Mucosa of rectum (tissue), 2 donors: ENCODE data around the gene HMX2.

ENCODE experiments used
- H3K27ac ChIP-seq, 2 donors: one replicate each; pipeline ENCODE4 v1.7.0; 2013; ENCODE audit warnings: inconsistent platforms in 2 of 2, low read depth in 2 of 2, low read length in 2 of 2
- H3K27me3 ChIP-seq, 2 donors: one replicate each; pipeline ENCODE4 v1.7.0; 2013; ENCODE audit warnings: low read length in 2 of 2; ENCODE audit not compliant: control insufficient read depth in 2 of 2, insufficient read depth in 2 of 2
- H3K36me3 ChIP-seq, 2 donors: one replicate each; pipeline ENCODE4 v1.7.0; 2013; ENCODE audit warnings: low read length in 2 of 2; ENCODE audit not compliant: control insufficient read depth in 2 of 2, insufficient read depth in 2 of 2
- H3K4me1 ChIP-seq, 2 donors: one replicate each; pipeline ENCODE4 v1.7.0; 2013; ENCODE audit warnings: low read length in 2 of 2, mild to moderate bottlenecking in 1 of 2; ENCODE audit not compliant: control insufficient read depth in 2 of 2, insufficient read depth in 2 of 2
- H3K4me3 ChIP-seq, 2 donors: one replicate each; pipeline ENCODE4 v1.7.0; 2013; ENCODE audit warnings: low read length in 2 of 2
- H3K9ac ChIP-seq, 2 donors: one replicate each; pipeline ENCODE4 v1.7.0; 2013; ENCODE audit warnings: low read length in 2 of 2, low read depth in 1 of 2, mild to moderate bottlenecking in 1 of 2
- H3K9me3 ChIP-seq, 2 donors: one replicate each; pipeline ENCODE4 v1.7.0; 2013; ENCODE audit warnings: low read length in 2 of 2; ENCODE audit not compliant: control insufficient read depth in 2 of 2
- donor health status: healthy.
- donor health status: Normal muscosa, but diverticular disease.

HMX2 gene

DNA sequence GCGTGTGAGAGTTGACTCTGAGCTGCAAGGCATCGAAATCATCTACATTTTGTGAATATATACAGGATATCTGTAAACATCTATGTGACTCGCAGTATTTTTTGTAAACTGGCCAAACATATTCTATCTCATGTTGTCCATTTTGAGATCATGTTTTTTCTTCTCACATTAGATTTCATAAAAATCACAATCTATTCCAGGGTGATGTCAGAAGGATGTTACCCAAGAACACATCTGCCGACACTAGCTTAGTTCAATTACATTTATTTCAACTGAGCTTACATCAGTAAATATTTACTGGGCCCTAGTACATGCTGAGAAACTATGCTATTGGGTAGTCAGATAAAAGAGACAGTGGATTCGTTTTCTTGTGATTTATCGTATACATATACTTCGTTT is 3.8 kb downstream of the HMX2 start:
- Histone ChIP-seq H3K27me3 (peaks cover 48 to 51% of the 10 kb centered on the region in 2 donors), H3K36me3 (peaks cover 5 to 9% of the 10 kb centered on the region in 2 donors), H3K4me3 (no peak overlapping the region)

DNA sequence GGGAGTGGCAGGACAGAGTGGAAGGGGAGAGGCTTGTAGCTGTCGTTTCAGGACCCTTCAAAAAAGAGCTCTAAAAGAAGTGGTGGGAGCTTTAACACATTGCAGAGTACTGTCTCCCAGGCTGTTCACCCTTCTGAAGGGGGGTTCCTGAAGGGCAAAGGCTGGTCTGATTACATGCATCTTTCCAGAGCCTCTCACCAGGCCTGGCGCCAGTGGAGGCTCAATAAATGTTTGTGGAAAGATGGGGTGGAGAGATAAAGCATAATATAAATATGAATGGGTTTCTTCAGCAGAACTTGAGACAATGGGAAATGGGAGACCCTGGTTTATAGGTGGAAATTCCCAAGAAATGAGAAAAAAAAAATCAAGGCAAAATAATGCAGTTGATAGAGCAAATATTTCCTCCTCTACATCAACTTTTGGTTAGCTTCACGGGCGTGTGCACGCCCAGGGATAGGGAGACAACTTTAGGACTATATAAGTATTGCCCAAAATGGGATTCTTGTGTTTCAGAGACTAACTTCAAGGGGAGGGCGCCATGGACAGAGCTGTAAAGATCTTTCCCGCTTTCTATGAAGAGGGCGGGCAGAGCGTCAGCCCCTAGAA is 5.7 kb downstream of the HMX2 start:
- H3K9me3 ChIP-seq: no peaks in the 10 kb centered on the region
- H3K4me1 ChIP-seq: peaks cover 24 to 31% of the 10 kb centered on the region in 2 donors
- H3K4me3 ChIP-seq: peak overlapping the region; percentile 41 to 51
- no peak overlapping the region for H3K9ac ChIP-seq
- peaks cover 14 to 19% of the 10 kb centered on the region in 2 donors for H3K36me3 ChIP-seq
- H3K27ac ChIP-seq: no peak overlapping the region
- H3K27me3 ChIP-seq: peaks cover 38 to 40% of the 10 kb centered on the region in 2 donors

More for the DNA sequence above, 3.8 kb downstream of the HMX2 start:
- no peak overlapping the region for H3K27ac ChIP-seq
- H3K9me3 ChIP-seq: no peaks in the 10 kb centered on the region
- H3K9ac ChIP-seq: no peak overlapping the region
- H3K4me1 ChIP-seq: peaks cover 24 to 31% of the 10 kb centered on the region in 2 donors

DNA sequence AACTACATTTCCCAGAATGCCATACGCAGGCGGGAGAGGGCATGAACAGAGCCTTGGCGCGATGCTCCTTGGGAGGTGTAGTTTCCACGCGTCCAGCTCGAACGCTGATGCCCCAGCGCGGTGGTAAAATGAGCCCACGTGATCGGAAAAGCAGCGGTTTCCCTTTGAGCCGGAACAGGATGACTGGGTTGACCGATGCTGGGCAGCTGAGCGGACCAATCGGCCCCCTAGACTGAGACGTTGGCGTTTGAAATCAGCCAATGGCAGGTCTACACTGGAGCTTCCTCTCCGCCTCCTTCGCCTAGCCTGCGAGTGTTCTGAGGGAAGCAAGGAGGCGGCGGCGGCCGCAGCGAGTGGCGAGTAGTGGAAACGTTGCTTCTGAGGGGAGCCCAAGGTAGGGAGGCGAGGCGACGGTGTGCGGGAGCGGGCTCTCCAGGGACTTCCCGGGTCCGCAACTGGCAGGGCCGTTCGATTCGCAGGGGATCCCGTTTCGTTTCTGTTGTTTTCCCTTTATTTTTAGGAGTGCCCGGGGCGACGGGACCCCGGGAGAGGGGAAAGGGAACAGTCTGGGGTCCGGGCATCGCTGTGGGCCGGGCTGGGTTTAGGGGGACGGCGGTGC is 6.3 kb downstream of the HMX2 start, which contains the start of gene BUB3:
Gene BUB3 (plus strand): TSS at position 311 of the 619 bp plus-strand sequence. CDS start 516 bp downstream, outside the sequence.
- Histone ChIP-seq H3K27me3 (peaks cover 32 to 33% of the 10 kb centered on the region in 2 donors), H3K27ac (peak within 1 kb of the TSS; percentile 88 to 89), H3K36me3 (peaks cover 14 to 19% of the 10 kb centered on the region in 2 donors), H3K4me3 (peak within 1 kb of the TSS; percentile 93 to 99), H3K9me3 (no peaks in the 10 kb centered on the region), H3K9ac (peak within 1 kb of the TSS; percentile 88 to 92), H3K4me1 (peaks cover 24 to 31% of the 10 kb centered on the region in 2 donors)

DNA sequence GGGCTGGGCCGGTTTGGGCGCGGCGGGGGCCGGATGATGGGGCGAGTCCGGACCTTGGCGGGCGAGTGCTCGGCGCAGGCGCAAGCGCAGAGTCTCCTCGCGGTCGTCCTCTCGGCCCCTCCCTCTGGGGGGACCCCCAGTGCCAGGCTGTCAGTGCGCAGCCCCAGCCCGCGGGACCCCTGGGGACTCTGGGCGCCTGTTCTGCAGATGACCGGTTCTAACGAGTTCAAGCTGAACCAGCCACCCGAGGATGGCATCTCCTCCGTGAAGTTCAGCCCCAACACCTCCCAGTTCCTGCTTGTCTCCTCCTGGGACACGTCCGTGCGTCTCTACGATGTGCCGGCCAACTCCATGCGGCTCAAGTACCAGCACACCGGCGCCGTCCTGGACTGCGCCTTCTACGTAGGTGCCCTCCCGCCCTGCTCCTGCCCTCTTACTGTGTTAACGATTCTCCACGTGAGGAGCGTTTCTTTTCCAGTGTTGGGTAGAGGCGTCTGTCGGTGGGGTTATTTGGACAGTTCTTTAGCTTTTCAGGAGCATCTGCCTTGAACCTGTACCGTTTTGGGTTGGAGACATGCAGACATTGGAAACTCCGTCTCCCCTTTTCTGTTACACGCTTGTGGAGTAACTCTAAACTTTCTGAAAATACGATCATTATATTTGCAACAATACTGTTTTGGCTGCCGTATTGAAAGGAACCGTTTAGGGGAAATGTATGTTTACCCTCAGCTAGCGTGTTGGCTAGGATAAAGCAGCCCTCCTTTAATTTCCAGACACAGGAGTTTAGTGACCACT is 7.0 kb downstream of the HMX2 start:
- Histone ChIP-seq H3K36me3 (peaks cover 14 to 19% of the 10 kb centered on the region in 2 donors), H3K4me1 (peaks cover 19 to 24% of the 10 kb centered on the region in 2 donors), H3K9ac (peak overlapping the region; percentile 88 to 92)

DNA sequence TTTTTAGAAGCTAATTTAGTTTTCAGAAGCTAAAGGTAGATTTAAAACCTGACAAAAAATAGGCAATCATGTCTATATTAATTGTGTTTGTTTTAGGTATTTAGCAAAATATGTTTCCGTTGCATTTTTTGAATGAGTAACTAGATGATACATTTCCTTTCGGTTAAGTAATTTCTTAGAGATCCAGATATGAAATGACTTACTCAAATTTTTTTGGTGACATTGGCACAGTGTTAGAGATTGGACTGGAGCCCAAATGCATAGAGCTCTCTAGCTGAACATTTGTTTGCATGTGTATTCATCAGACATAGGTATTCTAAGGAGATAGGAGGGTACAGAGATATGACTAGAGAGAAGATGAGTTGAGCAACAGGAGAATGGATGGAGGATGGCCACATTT is 8.1 kb downstream of the HMX2 start:
- H3K36me3 ChIP-seq: peaks cover 19 to 22% of the 10 kb centered on the region in 2 donors
- no peak overlapping the region for H3K4me3 ChIP-seq
- H3K27ac ChIP-seq: no peak overlapping the region
- no peak overlapping the region for H3K9ac ChIP-seq
- H3K9me3 ChIP-seq: no peaks in the 10 kb centered on the region
- H3K4me1 ChIP-seq: peaks cover 10 to 17% of the 10 kb centered on the region in 2 donors
- H3K27me3 ChIP-seq: peaks cover 14 to 17% of the 10 kb centered on the region in 2 donors

More for the DNA sequence above, 7.0 kb downstream of the HMX2 start:
- peak overlapping the region; percentile 93 to 99 for H3K4me3 ChIP-seq
- peaks cover 26 to 28% of the 10 kb centered on the region in 2 donors for H3K27me3 ChIP-seq
- peak overlapping the region; percentile 88 to 89 for H3K27ac ChIP-seq
- H3K9me3 ChIP-seq: no peaks in the 10 kb centered on the region

DNA sequence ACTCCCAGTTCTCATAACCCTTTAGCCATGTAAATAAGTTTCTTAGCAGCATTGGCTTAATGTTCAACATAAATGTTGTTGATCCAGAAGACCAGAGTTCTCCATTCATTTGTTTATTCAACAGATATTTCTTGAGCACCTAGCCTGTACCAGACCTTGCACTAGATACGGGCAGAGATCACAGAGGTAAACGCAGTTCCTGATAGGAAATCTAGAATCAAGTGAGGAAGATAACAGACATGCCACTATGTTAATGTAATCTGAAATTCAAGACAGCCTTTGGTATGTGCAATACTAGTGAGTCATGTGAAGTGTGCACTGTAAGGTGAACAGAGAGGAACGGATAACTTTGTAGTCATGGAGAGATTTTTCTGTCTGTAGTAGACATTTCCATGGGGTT is 9.3 kb downstream of the HMX2 start:
- no peak overlapping the region for H3K4me3 ChIP-seq
- no peak overlapping the region for H3K27ac ChIP-seq
- peaks cover 26 to 28% of the 10 kb centered on the region in 2 donors for H3K36me3 ChIP-seq

DNA sequence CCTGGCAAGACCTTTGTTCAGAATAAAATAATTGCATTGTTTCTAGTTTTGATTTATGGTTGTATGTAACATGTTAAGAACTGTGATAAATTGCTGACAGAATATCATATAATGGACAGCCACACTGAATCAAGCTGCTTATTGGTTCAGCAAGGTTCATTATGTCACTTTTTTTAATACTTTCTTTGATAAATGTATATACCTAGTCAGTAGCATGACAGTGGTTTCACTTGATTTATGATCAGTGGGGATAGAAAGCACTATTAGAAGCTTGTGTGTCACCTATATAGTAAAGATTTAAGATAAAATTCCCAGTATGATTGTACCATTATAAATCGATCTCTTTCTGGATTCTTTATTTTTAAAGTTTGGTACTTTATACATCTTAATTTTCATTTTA is 10.7 kb downstream of the HMX2 start:
- H3K9me3 ChIP-seq: no peaks in the 10 kb centered on the region
- H3K4me1 ChIP-seq: peaks cover 6 to 11% of the 10 kb centered on the region in 2 donors
- no peak overlapping the region for H3K27ac ChIP-seq
- no peak overlapping the region for H3K9ac ChIP-seq
- H3K36me3 ChIP-seq: peaks cover 40 to 43% of the 10 kb centered on the region in 2 donors
- no peak overlapping the region for H3K4me3 ChIP-seq
- H3K27me3 ChIP-seq: no peaks in the 10 kb centered on the region

More for the DNA sequence above, 9.3 kb downstream of the HMX2 start:
- H3K9ac ChIP-seq: no peak overlapping the region
- no peaks in the 10 kb centered on the region for H3K9me3 ChIP-seq
- H3K27me3 ChIP-seq: peaks cover 3 to 10% of the 10 kb centered on the region in 2 donors
- peaks cover 6 to 11% of the 10 kb centered on the region in 2 donors for H3K4me1 ChIP-seq

DNA sequence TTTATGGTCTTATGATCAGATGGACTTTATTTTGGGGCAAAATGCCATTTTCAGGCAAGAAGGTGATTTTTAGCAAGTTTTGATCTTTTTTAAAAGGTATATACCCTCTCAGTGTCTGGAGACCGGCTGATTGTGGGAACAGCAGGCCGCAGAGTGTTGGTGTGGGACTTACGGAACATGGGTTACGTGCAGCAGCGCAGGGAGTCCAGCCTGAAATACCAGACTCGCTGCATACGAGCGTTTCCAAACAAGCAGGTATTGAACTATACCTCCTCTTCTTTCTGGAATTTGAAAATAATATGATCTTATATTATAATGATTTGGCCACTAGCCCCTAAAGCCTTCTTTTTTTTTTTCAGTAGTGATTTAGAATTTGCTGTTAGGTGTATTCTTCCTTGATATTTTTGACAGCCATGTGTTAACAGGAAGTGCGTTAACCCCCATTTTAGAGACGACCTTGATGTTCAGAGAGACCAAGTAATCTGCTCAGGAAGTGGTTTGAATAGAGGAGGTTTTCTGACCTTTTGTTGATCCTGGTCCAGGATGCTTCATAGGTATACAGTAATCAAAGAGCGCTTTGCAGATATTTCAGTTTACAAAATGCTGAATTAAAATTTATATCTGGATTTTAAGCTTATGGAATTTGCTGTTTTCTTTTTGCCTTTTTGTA is 12.5 kb downstream of the HMX2 start:
- Histone ChIP-seq H3K9me3 (no peaks in the 10 kb centered on the region), H3K9ac (no peak overlapping the region), H3K27me3 (no peaks in the 10 kb centered on the region), H3K4me1 (peaks cover under 1 to 4% of the 10 kb centered on the region in 2 donors), H3K27ac (no peak overlapping the region), H3K4me3 (no peak overlapping the region), H3K36me3 (peaks cover 52 to 58% of the 10 kb centered on the region in 2 donors)

DNA sequence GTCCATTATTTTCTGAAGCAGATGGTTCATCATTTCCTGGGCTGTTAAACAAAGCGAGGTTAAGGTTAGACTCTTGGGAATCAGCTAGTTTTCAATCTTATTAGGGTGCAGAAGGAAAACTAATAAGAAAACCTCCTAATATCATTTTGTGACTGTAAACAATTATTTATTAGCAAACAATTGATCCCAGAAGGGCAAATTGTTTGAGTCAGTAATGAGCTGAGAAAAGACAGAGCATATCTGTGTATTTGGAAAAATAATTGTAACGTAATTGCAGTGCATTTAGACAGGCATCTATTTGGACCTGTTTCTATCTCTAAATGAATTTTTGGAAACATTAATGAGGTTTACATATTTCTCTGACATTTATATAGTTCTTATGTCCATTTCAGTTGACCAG is 16.4 kb downstream of the HMX2 start:
- no peaks in the 10 kb centered on the region for H3K27me3 ChIP-seq
- no peak overlapping the region for H3K4me3 ChIP-seq
- no peaks in the 10 kb centered on the region for H3K9me3 ChIP-seq
- no peak overlapping the region for H3K27ac ChIP-seq
- peaks cover 46 to 55% of the 10 kb centered on the region in 2 donors for H3K36me3 ChIP-seq
- no peak overlapping the region for H3K9ac ChIP-seq
- H3K4me1 ChIP-seq: no peaks in the 10 kb centered on the region
